B cell (primary cell): ENCODE data around the gene ZNF728. TPM values are rescaled to one million over a fixed set of nuclear protein-coding genes. Genes with fewer than 3 reads are reported as not detected.
"Not testable (repeated sequence)": the region's sequence is repeated elsewhere in the genome, so short reads cannot be mapped to it uniquely, and the experiment has no call there.

Source experiments
- ATAC-seq: fragments of 200-7000 bp; cut with Tn5 transposase; one replicate; pipeline ENCODE4 v1.10.0; 2021; ENCODE audit warnings: low read depth, mild to moderate bottlenecking, moderate number of reproducible peaks, moderate library complexity
- CTCF ChIA-PET: fragments of 350-600 bp; sonication (Branson Sonifier 250); formaldehyde crosslinking; loops from one replicate; lab custom pipeline; 2021; ENCODE audit warnings: antibody characterized with exemption, inconsistent platforms; lab: Charles Lee
- POLR2A ChIA-PET: fragments of 350-600 bp; sonication (Branson Sonifier 250); formaldehyde crosslinking; loops from one replicate; lab custom pipeline; 2021; ENCODE audit warnings: antibody characterized with exemption; lab: Charles Lee
- DNase-seq: peaks from one replicate; pipeline ENCODE4 v3.0.0; 2013
- H2AFZ ChIP-seq: 2 replicates; pipeline ENCODE4 v1.6.1; 2012; ENCODE audit warnings: mild to moderate bottlenecking, low read depth, low read length; ENCODE audit not compliant: insufficient read depth, poor library complexity, severe bottlenecking
- H3K27ac ChIP-seq, 2 donors: 1 replicate in 1 of 2; 2 replicates in 1 of 2; pipeline ENCODE4 v1.5.1; 2012 to 2013; ENCODE audit warnings: low read length in 2 of 2, mild to moderate bottlenecking in 2 of 2, moderate library complexity in 1 of 2
- H3K27me3 ChIP-seq, 4 experiments: fragments of 200-600 bp in 1 of 4; sonication (generic) in 1 of 4; replicated peaks in 1 of 4; 1 replicate in 2 of 4; 2 replicates in 2 of 4; pipeline versions ENCODE4 v1.6.1 to v1.7.0; 2013 to 2016; ENCODE audit warnings: low read length in 3 of 4, mild to moderate bottlenecking in 2 of 4, mixed read lengths in 1 of 4, moderate library complexity in 1 of 4; ENCODE audit not compliant: insufficient read depth in 4 of 4, control insufficient read depth in 3 of 4; ENCODE audit errors: control extremely low read depth in 1 of 4
- H3K36me3 ChIP-seq, 2 experiments: replicated peaks in 1 of 2; 1 replicate in 1 of 2; 2 replicates in 1 of 2; pipeline versions ENCODE4 v1.6.1 to v1.7.1; 2013; ENCODE audit warnings: low read length in 1 of 2; ENCODE audit not compliant: insufficient read depth in 2 of 2, control insufficient read depth in 1 of 2; ENCODE audit errors: control extremely low read depth in 1 of 2, extremely low read depth in 1 of 2
- H3K4me1 ChIP-seq, 2 donors: fragments of 200-600 bp in 1 of 2; sonication (generic) in 1 of 2; 1 replicate in 1 of 2; 2 replicates in 1 of 2; pipeline versions ENCODE4 v1.5.1 to v1.6.1; 2013 to 2017; ENCODE audit warnings: low read length in 2 of 2; ENCODE audit not compliant: control insufficient read depth in 2 of 2, insufficient read depth in 2 of 2
- H3K4me2 ChIP-seq: replicated peaks from 2 replicates; pipeline ENCODE3; 2012; ENCODE audit warnings: mild to moderate bottlenecking, low read depth, low read length; ENCODE audit not compliant: poor library complexity, severe bottlenecking
- H3K4me3 ChIP-seq, 5 experiments: fragments of 200-600 bp in 1 of 5; sonication (generic) in 1 of 5; 1 replicate in 3 of 5; 2 replicates in 2 of 5; pipeline versions ENCODE4 v1.5.1 to v1.7.0; 2011 to 2016; ENCODE audit warnings: low read length in 4 of 5, mild to moderate bottlenecking in 4 of 5, low read depth in 2 of 5, control low read depth in 1 of 5, moderate library complexity in 1 of 5; ENCODE audit not compliant: insufficient read depth in 1 of 5; ENCODE audit errors: control extremely low read depth in 1 of 5, extremely low read depth in 1 of 5
- H3K79me2 ChIP-seq: fragments of 200-600 bp; sonication (generic); one replicate; pipeline ENCODE4 v1.6.0; 2016; ENCODE audit warnings: low read length; ENCODE audit not compliant: control insufficient read depth, insufficient read depth
- H3K9ac ChIP-seq: fragments of 200-600 bp; sonication (generic); 2 replicates; pipeline ENCODE4 v1.6.1; 2017; ENCODE audit warnings: mild to moderate bottlenecking, low read length, moderate library complexity
- H3K9me3 ChIP-seq, 3 donors: one replicate each; pipeline versions ENCODE4 v1.6.1 to v1.7.1; 2013; ENCODE audit warnings: low read length in 2 of 3; ENCODE audit not compliant: control insufficient read depth in 2 of 3, insufficient read depth in 1 of 3; ENCODE audit errors: control extremely low read depth in 1 of 3
- H4K20me1 ChIP-seq: 2 replicates; pipeline ENCODE4 v1.6.0; 2012; ENCODE audit warnings: mild to moderate bottlenecking, low read length; ENCODE audit not compliant: insufficient read depth, control insufficient read depth, poor library complexity, severe bottlenecking
- H3K27ac Mint-ChIP-seq: one replicate; pipeline ENCODE4 v1.8.0; 2021; ENCODE audit warnings: mixed read lengths
- H3K27me3 Mint-ChIP-seq: one replicate; pipeline ENCODE4 v1.8.0; 2021; ENCODE audit warnings: mixed read lengths
- H3K4me1 Mint-ChIP-seq: one replicate; pipeline ENCODE4 v1.8.0; 2021; ENCODE audit warnings: mixed read lengths
- H3K4me3 Mint-ChIP-seq: one replicate; pipeline ENCODE4 v1.8.0; 2021; ENCODE audit warnings: mixed read lengths
- H3K9me3 Mint-ChIP-seq: one replicate; pipeline ENCODE4 v1.8.0; 2022; ENCODE audit warnings: mixed read lengths; ENCODE audit not compliant: insufficient read depth
- EZH2 ChIP-seq: IDR thresholded peaks from 2 replicates; pipeline ENCODE4 v1.6.1; 2012; ENCODE audit warnings: borderline replicate concordance, low read depth, mild to moderate bottlenecking, moderate library complexity, low read length; ENCODE audit not compliant: insufficient read depth, poor library complexity, severe bottlenecking
- WGBS: methylation state at CpG from one replicate; pipeline ENCODE4 v1.1.5; 2013; ENCODE audit warnings: missing lambda C conversion rate; ENCODE audit not compliant: insufficient coverage; 5-methylcytosine and 5-hydroxymethylcytosine counted together
- intact Hi-C: fragments of 100-400 bp; cut with micrococcal nuclease; formaldehyde crosslinking; loops from one replicate; pipeline ENCODE4 v1.10.0; 2022
- polyA plus RNA-seq: library from polyadenylated mRNA; depleted of rRNA; stranded (reverse); fragments of >200 nt; gene quantifications from 2 replicates; pipeline ENCODE4 v1.2.3, GENCODE V29; 2012
- total RNA-seq, 2 donors: library from RNA; stranded (reverse); fragments of 120-200 nt in 1 of 2; gene quantifications; 1 replicate in 1 of 2; 2 replicates in 1 of 2; pipeline versions ENCODE4 v1.2.3 to v1.2.4, GENCODE V29; 2013 to 2022
- TF ChIP-seq, protein P1 (sequence below): fragments of 200-600 bp; IDR thresholded peaks from one replicate; pipeline ENCODE4 v1.8.0; 2022; ENCODE audit warnings: antibody characterized with exemption, mild to moderate bottlenecking

Gene ZNF728
- total and polyA plus RNA-seq, 2 donors (not counting 1 experiment from before 2014, with no cell fraction given): not detected

- H3K27ac ChIP-seq: no peak overlapping the region
- no peaks in the 10 kb centered on the region for H3K4me1 ChIP-seq
- peaks cover 9 to 53% (median 17%) of the 10 kb centered on the region in 3 donors for H3K9me3 ChIP-seq
- H3K27me3 ChIP-seq: no peaks in the 10 kb centered on the region
- POLR2A ChIA-PET: no interaction called here
- intact Hi-C loops: no loop called here
- no peak overlapping the region for H2AFZ ChIP-seq
- TF ChIP-seq EZH2: no peak
- TF ChIP-seq, protein P1, sequence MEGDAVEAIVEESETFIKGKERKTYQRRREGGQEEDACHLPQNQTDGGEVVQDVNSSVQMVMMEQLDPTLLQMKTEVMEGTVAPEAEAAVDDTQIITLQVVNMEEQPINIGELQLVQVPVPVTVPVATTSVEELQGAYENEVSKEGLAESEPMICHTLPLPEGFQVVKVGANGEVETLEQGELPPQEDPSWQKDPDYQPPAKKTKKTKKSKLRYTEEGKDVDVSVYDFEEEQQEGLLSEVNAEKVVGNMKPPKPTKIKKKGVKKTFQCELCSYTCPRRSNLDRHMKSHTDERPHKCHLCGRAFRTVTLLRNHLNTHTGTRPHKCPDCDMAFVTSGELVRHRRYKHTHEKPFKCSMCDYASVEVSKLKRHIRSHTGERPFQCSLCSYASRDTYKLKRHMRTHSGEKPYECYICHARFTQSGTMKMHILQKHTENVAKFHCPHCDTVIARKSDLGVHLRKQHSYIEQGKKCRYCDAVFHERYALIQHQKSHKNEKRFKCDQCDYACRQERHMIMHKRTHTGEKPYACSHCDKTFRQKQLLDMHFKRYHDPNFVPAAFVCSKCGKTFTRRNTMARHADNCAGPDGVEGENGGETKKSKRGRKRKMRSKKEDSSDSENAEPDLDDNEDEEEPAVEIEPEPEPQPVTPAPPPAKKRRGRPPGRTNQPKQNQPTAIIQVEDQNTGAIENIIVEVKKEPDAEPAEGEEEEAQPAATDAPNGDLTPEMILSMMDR: no peak
- no peak overlapping the region for H3K9ac ChIP-seq
- CTCF ChIA-PET: no interaction called here
- H3K36me3 ChIP-seq: no peaks in the 10 kb centered on the region
- WGBS: no CpG with 5 or more reads among the region's 2 CpGs
- H3K27me3 Mint-ChIP-seq: no peaks in the 10 kb centered on the region
- no peak overlapping the region for H3K4me3 Mint-ChIP-seq
- H3K27ac Mint-ChIP-seq: no peak overlapping the region
- no peak overlapping the region for H3K4me3 ChIP-seq
- H3K79me2 ChIP-seq: no peaks in the 10 kb centered on the region
- ATAC-seq: no peak
- H3K4me1 Mint-ChIP-seq: no peaks in the 10 kb centered on the region
- DNase-seq: no peak
- H3K9me3 Mint-ChIP-seq: peaks cover 24% of the 10 kb centered on the region
- H3K4me2 ChIP-seq: no peak overlapping the region
- H4K20me1 ChIP-seq: no peaks in the 10 kb centered on the region
Observed at GRCh38 chr19:22976248-22976647, 26.7 kb downstream of the ZNF728 start.

- H3K27me3 ChIP-seq, H3K27ac ChIP-seq, H3K4me3 ChIP-seq, DNase-seq, H3K4me1 Mint-ChIP-seq, H3K27ac Mint-ChIP-seq, H3K36me3 ChIP-seq, CTCF ChIA-PET, H2AFZ ChIP-seq, H4K20me1 ChIP-seq, H3K9ac ChIP-seq, H3K79me2 ChIP-seq, H3K4me2 ChIP-seq, H3K4me1 ChIP-seq, ATAC-seq, POLR2A ChIA-PET, intact Hi-C loops, H3K4me3 Mint-ChIP-seq, H3K27me3 Mint-ChIP-seq: not testable (repeated sequence)
- H3K9me3 Mint-ChIP-seq: peaks cover 22% of the 10 kb centered on the region
- peaks cover 11 to 58% (median 17%) of the 10 kb centered on the region in 3 donors for H3K9me3 ChIP-seq
- WGBS: no CpG with 5 or more reads among the region's 1 CpG
Observed at GRCh38 chr19:22975546-22976136, 27.3 kb downstream of the ZNF728 start.
